GM12878 (cell line): ENCODE measurements around the gene KRTAP10-8. TPM values are rescaled to one million over a fixed set of nuclear protein-coding genes. Genes with fewer than 3 reads are reported as not detected.

Source experiments
- ATAC-seq: fragments of 200-7000 bp; cut with Tn5 transposase; 3 replicates; pipeline ENCODE4 v1.9.1; 2020; ENCODE audit warnings: mild to moderate bottlenecking, moderate library complexity
- BruUV-seq: library from RNA; stranded (reverse); fragments of 400-500 nt; replicated peaks from 2 replicates; lab custom pipeline; 2021; lab: Mats Ljungman, UMichigan
- CTCF ChIA-PET: fragments of 300-600 bp; sonication (Branson Sonifier 250); formaldehyde crosslinking; extraction: SDS; loops from one replicate; lab custom pipeline; 2021; ENCODE audit warnings: inconsistent platforms; lab: Yijun Ruan, JAX
- POLR2A ChIA-PET: fragments of 350-600 bp; formaldehyde crosslinking; extraction: SDS; loops from one replicate; lab custom pipeline; 2021; ENCODE audit warnings: inconsistent platforms; lab: Charles Lee
- RAD21 ChIA-PET: fragments of 300-600 bp; sonication (Branson Sonifier 250); formaldehyde crosslinking; loops from one replicate; lab custom pipeline; 2023; ENCODE audit warnings: antibody characterized with exemption; ENCODE audit not compliant: unreplicated experiment; lab: Charles Lee
- SMC1A ChIA-PET: fragments of 300-600 bp; sonication (Branson Sonifier 250); formaldehyde crosslinking; loops from one replicate; lab custom pipeline; 2023; ENCODE audit not compliant: unreplicated experiment, uncharacterized antibody; lab: Charles Lee
- DNase-seq: peaks from one replicate; pipeline ENCODE4 v3.0.0-alpha.2; 2011; ENCODE audit warnings: low read depth, low spot score
- FAIRE-seq: peaks from 3 replicates; lab custom pipeline; 2011; peaks lifted over from hg19 to GRCh38; lab: Jason Lieb, UNC
- H2AFZ ChIP-seq: 2 replicates; pipeline ENCODE4 v1.6.0; 2011; ENCODE audit warnings: low read depth, low read length, control low read depth; ENCODE audit not compliant: control insufficient read depth
- H3K27ac ChIP-seq: 2 replicates; pipeline ENCODE4 v1.5.1; 2011; ENCODE audit warnings: control low read depth; ENCODE audit not compliant: control insufficient read depth, insufficient read depth
- H3K27me3 ChIP-seq, 2 experiments: replicated peaks in 1 of 2; 2 replicates each; pipeline versions ENCODE4 v1.6.0 to v1.6.1; 2011; ENCODE audit warnings: low read length in 1 of 2; ENCODE audit not compliant: control insufficient read depth in 2 of 2, insufficient read depth in 2 of 2
- H3K36me3 ChIP-seq, 2 experiments: 2 replicates each; pipeline ENCODE4 v1.5.1; 2011; ENCODE audit warnings: low read length in 1 of 2; ENCODE audit not compliant: control insufficient read depth in 2 of 2, insufficient read depth in 2 of 2
- H3K4me1 ChIP-seq: 2 replicates; pipeline ENCODE4 v1.6.1; 2011; ENCODE audit warnings: mild to moderate bottlenecking, low read length, moderate library complexity, mixed read lengths; ENCODE audit not compliant: control insufficient read depth, insufficient read depth
- H3K4me2 ChIP-seq: 2 replicates; pipeline ENCODE4 v1.6.0; 2011; ENCODE audit warnings: control low read depth; ENCODE audit not compliant: control insufficient read depth, insufficient read depth
- H3K4me3 ChIP-seq: fragments of 200-600 bp; sonication (generic); 2 replicates; pipeline ENCODE4 v1.5.1; 2016
- H3K79me2 ChIP-seq: 2 replicates; pipeline ENCODE4 v1.6.0; 2011; ENCODE audit warnings: low read length; ENCODE audit not compliant: control insufficient read depth, insufficient read depth
- H3K9ac ChIP-seq: 2 replicates; pipeline ENCODE4 v1.8.0; 2011; ENCODE audit warnings: low read length, control low read depth, mixed read lengths; ENCODE audit not compliant: control insufficient read depth, insufficient read depth
- H3K9me3 ChIP-seq: replicated peaks from 3 replicates; pipeline ENCODE4 v1.5.1; 2011; ENCODE audit warnings: mild to moderate bottlenecking, low read length; ENCODE audit not compliant: control insufficient read depth, insufficient read depth
- H4K20me1 ChIP-seq: 2 replicates; pipeline ENCODE4 v1.6.0; 2011; ENCODE audit not compliant: control insufficient read depth, insufficient read depth
- E4F1 ChIP-seq: fragments of 450-650 bp; IDR thresholded peaks from 2 replicates; pipeline ENCODE4 v1.6.1; 2018; ENCODE audit warnings: borderline replicate concordance, mild to moderate bottlenecking; ENCODE audit not compliant: partially characterized antibody
- GABPA ChIP-seq: IDR thresholded peaks from 2 replicates; pipeline ENCODE4 v1.6.1; 2014; ENCODE audit warnings: antibody characterized with exemption, low read depth, mild to moderate bottlenecking, inconsistent platforms
- RCOR1 ChIP-seq: conservative IDR thresholded peaks from 2 replicates; pipeline ENCODE4 v1.6.1; 2012; ENCODE audit warnings: low read depth, low read length, improper control_type of control experiment
- TCF7 ChIP-seq: IDR thresholded peaks from 2 replicates; pipeline ENCODE4 v1.6.1; 2014; ENCODE audit warnings: antibody characterized with exemption, borderline replicate concordance
- WGBS: methylation state at CpG from one replicate; pipeline ENCODE4 v1.1.6; 2016; ENCODE audit warnings: low lambda C conversion rate; ENCODE audit not compliant: insufficient replicate concordance, insufficient coverage; ENCODE audit errors: missing lambda C conversion rate; 5-methylcytosine and 5-hydroxymethylcytosine counted together
- in situ Hi-C: fragments of 300-500 bp; cut with MboI; formaldehyde crosslinking; loops from 9 replicates; pipeline ENCODE4 v1.14.3; 2018; ENCODE audit warnings: mixed read lengths
- intact Hi-C: fragments of 100-400 bp; cut with micrococcal nuclease; formaldehyde crosslinking; loops from one replicate; pipeline ENCODE4 v1.14.2; 2022; ENCODE audit not compliant: unreplicated experiment
- polyA plus RNA-seq, 11 experiments: library from polyadenylated mRNA; depleted of rRNA in 4 of 11; unstranded in 6 of 11; stranded (reverse) in 5 of 11; fragments of >200 nt; fragmentation: Nextera tagmentation in 4 of 11; fragmentation: Illumina TruSeq in 1 of 11; extraction: Ambion mirVana in 4 of 11; extraction: Trizol in 1 of 11; gene quantifications; 1 replicate in 1 of 11; 2 replicates in 10 of 11; pipeline versions ENCODE4 v1.2.1 to v1.2.3, GENCODE V29; 2011 to 2016; ENCODE audit warnings: inconsistent platforms in 2 of 11, missing spikeins in 2 of 11, low read depth in 1 of 11
- total RNA-seq, 4 experiments: library from RNA; depleted of rRNA in 3 of 4; stranded (reverse); fragments of >200 nt in 3 of 4; fragmentation: Illumina TruSeq in 1 of 4; extraction: Trizol in 1 of 4; gene quantifications; 2 replicates each; pipeline versions ENCODE4 v1.2.1 to v1.2.3, GENCODE V29; 2013 to 2021

Gene KRTAP10-8
- total and polyA plus RNA-seq, 10 of the 15 experiments (the other 5 are each of a cell fraction or from before 2014, with no cell fraction given): not detected

GRCh38 chr21:44617071-44617501, 5.2 kb downstream of the KRTAP10-8 start:
- RAD21 ChIA-PET: no interaction called here
- Histone ChIP-seq H3K4me1 (no peaks in the 10 kb centered on the region), H4K20me1 (no peaks in the 10 kb centered on the region), H3K4me2 (no peak overlapping the region), H3K9ac (no peak overlapping the region), H3K9me3 (no peaks in the 10 kb centered on the region; the same call in 2 of the 3 replicates), H2AFZ (no peak overlapping the region), H3K36me3 (no peaks in the 10 kb centered on the region), H3K79me2 (no peaks in the 10 kb centered on the region), H3K4me3 (no peak overlapping the region), H3K27me3 (no peaks in the 10 kb centered on the region), H3K27ac (no peak overlapping the region)
- ATAC-seq (no peak), DNase-seq (no peak), FAIRE-seq (no peak)
- CTCF ChIA-PET: no interaction called here
- no TSS peak for BruUV-seq
- SMC1A ChIA-PET: interaction anchor here (1.2 kb wide), 1 partner anchor 183 kb away, joined by 3 read pairs; no protein-coding TSS in a partner anchor
- POLR2A ChIA-PET: no interaction called here
- TF ChIP-seq RCOR1 (no peak), E4F1 (no peak), GABPA (no peak), TCF7 (no peak)
- in situ Hi-C loops (no loop called here), intact Hi-C loops (no loop called here)
- 26% methylated on average over 8 of the region's 8 CpGs for WGBS
